Inferior parietal cortex (tissue), 1 donor: ENCODE results near the gene INPP4B.
"Not testable (repeated sequence)": the region's sequence is repeated elsewhere in the genome, so short reads cannot be mapped to it uniquely, and the experiment has no call there.

Source experiments
- DNase-seq: peaks from one replicate; pipeline ENCODE4 v3.0.0-alpha.2; 2016; ENCODE audit errors: extremely low spot score

The INPP4B gene

DNA sequence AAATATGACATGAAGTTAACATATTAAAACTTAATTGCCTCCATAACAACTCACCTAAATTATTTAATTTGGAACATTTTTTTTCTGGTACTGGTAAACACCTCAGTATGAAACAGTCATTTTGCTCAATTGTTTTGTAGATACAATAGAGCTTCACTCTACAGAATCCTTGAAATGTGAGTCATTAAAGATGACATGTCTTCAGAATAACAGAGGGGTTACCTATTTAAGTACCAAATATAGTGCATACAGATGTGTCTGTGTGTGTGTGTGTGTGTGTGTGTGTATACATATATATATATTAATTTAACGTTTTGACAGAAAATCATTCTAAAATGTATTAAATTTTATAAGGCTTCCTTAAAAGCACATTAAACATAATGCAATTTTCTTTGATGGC lies 297.6 kb downstream of the INPP4B start:
- DNase-seq: no peak

DNA sequence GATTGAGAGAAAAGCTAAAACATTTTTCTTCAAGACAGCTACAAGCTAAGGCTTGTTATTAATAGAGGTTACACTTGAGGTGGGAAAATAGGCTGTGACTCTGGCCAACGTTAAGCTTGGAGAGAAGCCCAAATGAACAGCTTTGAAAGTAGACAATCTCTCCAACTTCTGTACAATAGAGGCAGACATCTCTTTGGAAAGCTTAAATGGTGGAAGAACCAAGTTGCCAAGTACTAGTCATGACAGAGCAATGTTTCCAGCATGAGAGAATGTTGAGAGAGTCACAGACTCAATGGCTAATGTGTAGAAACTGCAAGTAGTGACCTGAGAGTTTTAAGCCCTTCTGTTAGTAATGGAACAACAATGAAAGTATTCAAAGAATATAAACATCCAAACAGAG lies 298.1 kb downstream of the INPP4B start:
- DNase-seq: no peak

DNA sequence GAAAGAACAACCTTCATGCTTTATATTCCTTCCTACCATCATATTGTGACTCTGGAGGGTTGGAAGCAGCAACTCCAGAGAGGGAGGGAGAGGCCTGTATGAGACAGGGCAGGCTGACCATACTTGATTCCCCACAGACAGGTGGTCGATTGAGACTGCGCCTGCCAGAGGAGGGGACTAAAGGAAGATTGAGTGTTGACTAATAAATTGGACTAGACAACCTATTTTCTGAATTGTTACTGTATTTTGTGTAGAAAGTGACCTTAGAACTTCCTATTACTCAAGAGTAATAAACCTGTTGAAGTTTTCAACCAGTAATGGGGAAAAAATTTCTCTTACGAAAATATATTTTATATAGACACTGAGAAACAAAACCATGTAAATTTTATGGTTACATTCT lies 301.5 kb downstream of the INPP4B start:
- no peak for DNase-seq

- no peak for DNase-seq
Measured at GRCh38 chr4:142544039-142544438, 302.1 kb downstream of the INPP4B start.

DNA sequence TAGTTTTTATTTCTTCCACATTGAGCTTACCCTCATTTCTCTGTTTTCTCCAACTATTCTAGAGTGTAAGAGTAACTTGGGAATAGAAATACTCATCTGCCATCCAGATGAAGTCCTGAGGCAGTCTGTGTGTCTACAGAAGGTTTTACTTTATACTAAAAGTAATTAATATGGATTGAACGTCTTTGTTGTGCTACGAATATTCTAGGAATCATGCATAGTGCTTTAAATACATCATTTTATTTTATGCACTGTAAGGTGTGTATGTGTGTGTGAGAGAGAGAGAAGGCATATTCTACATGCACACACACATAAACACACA lies 305.7 kb downstream of the INPP4B start:
- DNase-seq: no peak

DNA sequence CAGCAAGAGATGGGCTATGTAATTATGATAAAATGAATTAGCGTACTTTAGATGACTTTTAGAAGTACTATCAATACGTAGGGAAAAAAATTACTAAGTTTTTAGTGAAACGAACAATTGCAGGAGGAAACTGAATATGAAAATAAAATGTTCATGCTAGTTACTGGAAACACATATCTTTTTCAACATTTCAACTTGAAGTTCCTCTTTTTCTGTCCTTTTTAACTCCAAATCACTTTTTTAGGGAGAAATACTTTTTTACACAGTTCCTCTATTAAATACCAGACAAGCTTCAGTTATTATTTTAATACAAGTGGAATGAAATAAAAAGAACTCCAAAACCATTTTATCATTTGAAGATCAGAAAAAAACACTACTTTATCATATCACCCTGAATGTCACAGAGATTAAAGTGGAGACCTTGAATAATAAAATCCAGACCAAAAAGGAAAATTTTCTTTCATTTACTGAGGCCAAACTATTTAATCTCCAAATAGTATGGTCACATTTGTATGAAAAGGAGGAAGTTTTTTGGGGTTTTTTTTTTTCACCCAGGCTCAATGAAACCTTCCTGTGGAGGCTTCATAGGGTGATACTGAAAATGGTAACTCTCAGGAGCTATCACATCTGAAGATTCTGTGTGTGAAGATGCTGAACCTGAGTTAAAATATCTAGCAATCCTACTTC lies 306.2 kb downstream of the INPP4B start:
- no peak for DNase-seq

DNA sequence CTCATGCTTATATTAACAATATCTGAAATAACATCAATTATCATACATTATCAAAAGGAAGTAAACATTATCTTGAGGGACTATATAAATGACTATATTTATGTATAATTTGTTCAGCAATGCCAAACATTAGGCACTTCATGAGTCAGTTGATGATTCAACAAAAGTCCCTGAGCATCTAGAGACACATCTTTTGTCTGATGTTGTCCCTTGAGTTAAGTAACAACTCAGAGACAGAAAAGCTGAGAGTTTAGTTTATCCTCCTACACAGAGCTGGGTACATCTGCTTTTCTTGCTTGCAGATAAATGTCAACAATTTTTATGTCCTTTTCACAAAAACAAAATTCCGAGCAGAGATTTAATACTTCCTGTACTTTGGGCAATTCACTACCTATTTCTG lies 311.1 kb downstream of the INPP4B start:
- DNase-seq: peak; percentile 17

DNA sequence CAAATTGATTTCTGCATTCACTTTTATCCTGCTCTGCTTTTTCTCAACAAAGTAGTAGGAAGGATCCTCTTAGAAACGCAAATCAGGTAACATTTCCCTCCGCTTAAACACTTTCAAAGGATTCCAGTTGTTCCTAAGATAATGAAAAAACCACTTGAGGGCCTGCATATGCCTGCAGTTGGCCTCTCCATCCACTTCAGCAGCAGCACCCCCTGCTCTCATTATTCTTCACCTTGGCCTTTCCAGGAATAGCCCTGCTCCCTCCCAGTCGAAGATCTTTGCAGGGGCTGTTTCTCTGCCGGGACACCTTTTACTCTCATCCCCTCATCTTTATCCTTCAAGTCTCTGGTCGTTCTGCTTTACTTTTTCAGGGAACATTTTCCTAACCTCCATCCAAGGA lies 314.0 kb downstream of the INPP4B start:
- no peak for DNase-seq

DNA sequence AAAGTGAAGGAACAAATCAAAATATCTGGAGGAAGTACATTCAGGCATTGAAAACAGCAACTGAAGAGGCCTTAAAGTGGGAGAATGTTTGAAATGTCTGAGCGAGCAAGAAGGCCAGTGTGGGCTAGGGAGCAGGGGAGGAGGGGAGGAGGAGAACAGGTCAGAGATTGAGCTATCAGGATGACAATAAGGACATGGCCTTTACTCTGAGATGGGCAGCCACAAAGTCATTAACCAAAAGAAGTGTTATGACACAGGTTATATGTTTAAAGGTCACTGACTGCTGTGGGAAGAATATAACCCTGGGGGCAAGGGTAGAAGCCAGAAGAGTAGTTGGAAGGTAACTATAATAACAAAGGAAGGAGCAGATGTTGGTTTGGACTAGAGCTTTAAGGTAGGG lies 315.4 kb downstream of the INPP4B start:
- DNase-seq: no peak

- DNase-seq: no peak
Measured at GRCh38 chr4:142528433-142528832, 317.7 kb downstream of the INPP4B start.

DNA sequence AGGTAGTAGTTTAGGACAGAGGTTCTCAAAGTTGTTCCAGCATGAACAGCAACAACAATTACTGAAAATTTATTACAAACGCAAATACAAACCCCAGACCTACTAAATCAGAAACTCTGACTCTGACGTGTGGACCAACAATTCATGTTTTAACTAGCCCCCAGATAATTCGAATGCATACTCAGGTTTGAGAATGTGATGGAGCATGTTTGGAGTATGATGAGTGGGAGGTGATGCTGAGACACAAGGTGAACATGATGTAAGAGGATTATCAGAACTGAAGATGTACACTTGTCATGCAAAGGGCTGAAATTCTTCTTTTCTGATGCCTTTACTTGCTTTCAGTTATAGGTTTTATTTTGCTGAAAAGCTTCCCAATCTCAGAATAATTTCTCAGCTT lies 323.0 kb downstream of the INPP4B start:
- DNase-seq: no peak

- no peak for DNase-seq
Measured at GRCh38 chr4:142519342-142519741, 326.8 kb downstream of the INPP4B start.

DNA sequence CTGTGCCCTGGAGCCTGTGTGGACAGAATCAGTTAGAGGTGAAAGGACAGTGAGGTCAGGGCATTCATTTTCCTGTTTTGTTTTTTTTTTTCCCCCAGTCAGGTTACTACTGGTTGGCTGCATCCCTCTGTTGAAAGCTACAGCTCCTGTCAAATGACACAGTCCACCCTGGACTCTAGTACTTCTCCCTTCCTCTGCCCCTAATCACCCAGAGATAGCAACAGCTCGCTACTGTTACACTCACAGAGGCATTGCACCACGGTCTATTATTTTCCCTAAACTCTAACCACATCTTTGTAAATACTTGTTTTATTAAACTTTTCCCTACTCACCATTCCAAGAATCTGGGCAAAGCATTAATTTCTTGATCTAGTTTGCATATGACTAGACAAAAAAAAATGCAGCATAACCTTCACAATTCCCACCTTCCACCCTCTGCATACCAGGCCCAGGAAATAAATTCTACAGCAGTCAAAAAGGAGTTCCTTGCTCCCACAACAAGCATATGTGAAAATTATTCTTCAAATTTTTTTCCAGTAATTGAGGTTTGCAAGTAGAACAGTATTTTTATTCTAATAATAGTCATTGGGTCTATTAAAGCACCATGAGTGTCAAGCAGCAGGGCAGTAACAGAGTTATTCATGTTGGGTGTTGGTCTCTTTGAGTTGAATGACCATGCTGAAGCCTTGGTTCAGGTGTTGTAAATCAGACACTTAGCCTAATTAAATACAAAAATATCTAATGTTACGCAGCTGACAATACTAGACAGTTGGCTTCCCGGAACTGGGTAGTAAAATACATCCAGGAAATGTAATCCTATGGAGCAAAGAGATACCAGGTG lies 329.2 kb downstream of the INPP4B start:
- DNase-seq: no peak

DNA sequence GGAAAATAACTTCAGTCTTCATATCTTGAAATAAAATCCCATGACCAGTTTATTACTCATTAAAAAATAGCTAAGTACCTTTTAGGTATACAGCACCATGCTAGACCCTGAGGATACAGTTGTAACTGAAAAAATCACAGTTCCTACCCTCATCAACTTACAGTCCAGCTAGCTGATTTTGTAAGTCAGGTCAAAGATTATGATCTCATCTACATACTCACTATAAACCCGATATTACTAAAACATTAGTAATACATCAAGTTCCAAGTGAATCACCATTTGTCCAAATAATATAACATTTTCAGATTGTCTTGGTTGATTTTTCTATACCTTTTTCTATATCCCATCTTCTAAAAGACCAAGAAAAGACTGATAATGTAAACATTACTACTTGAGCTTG lies 333.9 kb downstream of the INPP4B start:
- no peak for DNase-seq

DNA sequence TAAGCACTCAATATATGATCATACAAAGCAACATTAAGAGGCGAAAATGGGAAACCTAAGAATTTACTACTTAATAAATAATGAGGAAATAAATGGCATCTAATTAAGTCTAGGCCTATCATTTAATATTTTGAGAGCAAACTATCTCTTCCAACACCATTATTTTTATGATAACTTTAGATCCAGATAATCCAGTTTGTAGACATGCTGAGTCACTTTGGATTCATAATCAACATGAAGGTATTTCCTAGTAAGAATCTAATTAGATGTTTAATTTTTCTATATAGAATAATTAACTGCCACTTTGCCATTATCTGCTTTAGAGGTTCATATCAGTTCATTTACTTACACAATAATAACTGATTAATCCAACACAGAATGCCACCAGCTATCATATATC lies 336.2 kb downstream of the INPP4B start:
- DNase-seq: no peak

- not testable (repeated sequence) for DNase-seq
Measured at GRCh38 chr4:142509381-142509780, 336.7 kb downstream of the INPP4B start.

- DNase-seq: no peak
Measured at GRCh38 chr4:142500966-142501365, 345.1 kb downstream of the INPP4B start.

- DNase-seq: no peak
Measured at GRCh38 chr4:142497606-142498005, 348.5 kb downstream of the INPP4B start.

- DNase-seq: no peak
Measured at GRCh38 chr4:142493255-142494110, 352.6 kb downstream of the INPP4B start.

DNA sequence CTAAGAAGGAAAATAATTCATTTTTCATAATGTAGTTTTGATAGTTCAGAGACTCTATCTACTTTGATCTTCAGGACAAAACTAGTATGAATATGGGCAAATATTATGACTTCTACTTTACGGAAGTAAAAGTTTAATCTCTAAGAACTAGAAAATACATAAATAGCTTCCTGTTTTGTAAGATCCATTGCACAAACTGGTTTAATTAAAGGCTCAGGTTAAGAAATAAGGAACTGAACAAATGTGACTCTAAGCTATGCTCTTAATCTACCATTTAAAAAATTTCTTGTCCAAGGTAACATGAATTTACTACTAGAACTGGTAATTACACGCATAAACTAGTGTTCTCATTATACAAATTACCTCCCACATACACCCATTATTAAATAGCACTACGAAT lies 360.6 kb downstream of the INPP4B start:
- no peak for DNase-seq

DNA sequence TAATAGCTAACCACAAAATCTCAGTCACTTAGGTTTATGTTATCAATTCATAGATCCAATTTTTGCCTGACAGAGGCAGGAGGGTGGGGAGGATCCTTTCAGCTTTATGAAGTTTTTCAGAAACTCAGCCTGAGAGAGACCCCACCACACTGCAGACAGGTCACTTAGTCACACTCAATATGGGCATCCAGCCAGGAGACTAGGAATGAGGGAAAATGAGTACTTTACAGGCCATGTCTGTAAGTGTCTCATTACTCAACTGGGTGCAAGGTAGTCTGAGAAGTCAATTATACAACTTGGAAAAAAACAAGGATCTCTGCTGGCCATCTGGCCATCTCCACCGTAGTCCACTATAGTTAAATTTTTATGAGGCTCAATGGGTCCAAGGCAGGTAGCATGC lies 365.9 kb downstream of the INPP4B start:
- DNase-seq: no peak

DNA sequence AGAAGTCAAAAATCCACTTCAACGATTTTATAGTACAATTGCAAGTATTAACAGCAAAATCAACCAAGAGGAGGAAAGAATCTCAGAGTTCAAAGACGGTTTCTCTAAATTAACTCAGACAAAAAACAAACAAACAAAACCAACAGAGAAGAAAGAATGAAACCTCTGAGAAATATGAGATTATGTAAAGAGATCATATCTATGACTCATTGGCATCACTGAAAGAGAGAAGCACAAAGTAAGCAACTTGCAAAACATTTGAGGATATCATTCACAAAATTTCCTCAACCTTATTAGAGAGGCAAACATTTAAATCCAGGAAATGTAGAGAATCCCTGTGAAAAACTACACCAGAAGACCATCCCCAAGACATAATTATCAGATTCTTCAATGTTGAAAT lies 370.4 kb downstream of the INPP4B start:
- no peak for DNase-seq
